ENCODE measurements around the gene TRIM56.

The TRIM56 gene

GRCh38 chr7:101133621-101134398, 48.5 kb downstream of the TRIM56 start:
- DNase-seq (ENCODE audit: low read depth): no peak

- no peak for DNase-seq (ENCODE audit: low read depth)
Measured at GRCh38 chr7:101134399-101134980, 49.2 kb downstream of the TRIM56 start.

GRCh38 chr7:101137651-101138212, 52.5 kb downstream of the TRIM56 start:
- DNase-seq (ENCODE audit: low read depth): no peak

- peak; percentile 78 for DNase-seq (ENCODE audit: low read depth)
Measured at GRCh38 chr7:101138213-101138870, 53.1 kb downstream of the TRIM56 start.

- no peak for DNase-seq (ENCODE audit: low read depth)
Measured at GRCh38 chr7:101140339-101140699, 55.0 kb downstream of the TRIM56 start.

- DNase-seq (ENCODE audit: low read depth): no peak
Measured at GRCh38 chr7:101140746-101141382, 55.6 kb downstream of the TRIM56 start.
